Nucleus accumbens (tissue), 56 donors: ENCODE results near the gene CEP290.

Source experiments
- DNase-seq, 56 donors: peaks; one replicate each; lab custom pipeline; 2025; lab: John Stamatoyannopoulos, UW

Gene CEP290

GRCh38 chr12:88141774-88142609 lies at the start of gene CEP290, which contains the start of gene TMTC3:
Gene CEP290 (minus strand): TSS chr12:88142088. CDS start chr12:88141307, 781 bp downstream.
Gene TMTC3 (plus strand): TSS chr12:88142307. CDS start chr12:88148316, 6,009 bp downstream.
- DNase-seq = peak; percentile 83 to 100 (median 97)

GRCh38 chr12:88188180-88188579 lies 46.3 kb upstream of the CEP290 start:
- DNase-seq = no peak

GRCh38 chr12:88187571-88187970 lies 45.7 kb upstream of the CEP290 start:
- no peak for DNase-seq

- no peak for DNase-seq
Measured at GRCh38 chr12:88185988-88186387, 44.1 kb upstream of the CEP290 start.

GRCh38 chr12:88185279-88185678 lies 43.4 kb upstream of the CEP290 start:
- no peak for DNase-seq

- DNase-seq = no peak
Measured at GRCh38 chr12:88184196-88184595, 42.3 kb upstream of the CEP290 start.

- DNase-seq = no peak
Measured at GRCh38 chr12:88182416-88182815, 40.5 kb upstream of the CEP290 start.

GRCh38 chr12:88181881-88182280 lies 40.0 kb upstream of the CEP290 start:
- DNase-seq = no peak

- no peak for DNase-seq
Measured at GRCh38 chr12:88179436-88180014, 37.6 kb upstream of the CEP290 start.

- DNase-seq = no peak
Measured at GRCh38 chr12:88175544-88175943, 33.7 kb upstream of the CEP290 start.

- DNase-seq = no peak
Measured at GRCh38 chr12:88172844-88173407, 31.0 kb upstream of the CEP290 start.

- no peak for DNase-seq
Measured at GRCh38 chr12:88167384-88167783, 25.5 kb upstream of the CEP290 start.

GRCh38 chr12:88166179-88166578 lies 24.3 kb upstream of the CEP290 start:
- DNase-seq = no peak

GRCh38 chr12:88163371-88163770 lies 21.5 kb upstream of the CEP290 start:
- no peak for DNase-seq

- DNase-seq = no peak
Measured at GRCh38 chr12:88156075-88156654, 14.3 kb upstream of the CEP290 start.

- DNase-seq = no peak
Measured at GRCh38 chr12:88153959-88154358, 12.1 kb upstream of the CEP290 start.

GRCh38 chr12:88150063-88150462 lies 8.2 kb upstream of the CEP290 start:
- DNase-seq = no peak

GRCh38 chr12:88145567-88146505 lies 3.9 kb upstream of the CEP290 start:
- DNase-seq = no peak

GRCh38 chr12:88144546-88145468 lies 2.9 kb upstream of the CEP290 start:
- DNase-seq = no peak
